H1 (cell line): ENCODE results near the gene EME2. TPM values are rescaled to one million over a fixed set of nuclear protein-coding genes. Genes with fewer than 3 reads are reported as not detected.

Experiments
- CTBP2 ChIP-seq: IDR thresholded peaks from 2 replicates; pipeline ENCODE4 v1.7.0; 2011; ENCODE audit warnings: borderline replicate concordance, mild to moderate bottlenecking, moderate library complexity, mixed read lengths, low read length; ENCODE audit not compliant: insufficient read depth, insufficient read length
- CTCF ChIP-seq, 3 experiments: IDR thresholded peaks; 1 replicate in 2 of 3; 2 replicates in 1 of 3; pipeline versions ENCODE4 v1.5.1 to v1.6.1; 2011; ENCODE audit warnings: low read length in 3 of 3, mild to moderate bottlenecking in 3 of 3, inconsistent platforms in 2 of 3, low read depth in 1 of 3, moderate library complexity in 1 of 3; ENCODE audit not compliant: insufficient read depth in 1 of 3; ENCODE audit errors: control extremely low read depth in 1 of 3
- E2F6 ChIP-seq: IDR thresholded peaks from 2 replicates; pipeline ENCODE4 v1.6.1; 2012; ENCODE audit warnings: inconsistent platforms
- JUN ChIP-seq: IDR thresholded peaks from 2 replicates; pipeline ENCODE4 v1.6.1; 2011; ENCODE audit warnings: low read depth, mild to moderate bottlenecking, improper control_type of control experiment, low read length
- JUND ChIP-seq: IDR thresholded peaks from 2 replicates; pipeline ENCODE4 v1.6.1; 2011; ENCODE audit warnings: mild to moderate bottlenecking, improper control_type of control experiment, low read length
- KDM1A ChIP-seq: fragments of 200-600, 300-600 bp; sonication (generic); IDR thresholded peaks from 2 replicates; pipeline ENCODE4 v1.7.1; 2016; ENCODE audit warnings: mild to moderate bottlenecking, low read length, borderline replicate concordance
- KDM4A ChIP-seq: IDR thresholded peaks from one replicate; pipeline ENCODE4 v1.7.1; 2012; ENCODE audit warnings: low read depth, mild to moderate bottlenecking, moderate library complexity, low read length, inconsistent platforms; ENCODE audit not compliant: severe bottlenecking
- PHF8 ChIP-seq: fragments of 200-600 bp; sonication (generic); conservative IDR thresholded peaks from 2 replicates; pipeline ENCODE4 v1.7.1; 2012; ENCODE audit warnings: low read depth, mild to moderate bottlenecking, inconsistent platforms, low read length, moderate library complexity
- POU5F1 ChIP-seq: IDR thresholded peaks from 2 replicates; pipeline ENCODE4 v1.6.1; 2011; ENCODE audit warnings: low read depth, mild to moderate bottlenecking, low read length, moderate library complexity
- RAD21 ChIP-seq, 2 experiments: IDR thresholded peaks in 1 of 2; conservative IDR thresholded peaks in 1 of 2; 2 replicates each; pipeline ENCODE4 v1.6.1; 2011; ENCODE audit warnings: low read depth in 2 of 2, low read length in 2 of 2, improper control_type of control experiment in 1 of 2, inconsistent platforms in 1 of 2, mild to moderate bottlenecking in 1 of 2, moderate library complexity in 1 of 2
- RBBP5 ChIP-seq: IDR thresholded peaks from 2 replicates; pipeline ENCODE4 v1.7.1; 2012; ENCODE audit warnings: low read depth, mild to moderate bottlenecking, inconsistent platforms, low read length, moderate library complexity, borderline replicate concordance
- SAP30 ChIP-seq: fragments of 300-600 bp; sonication (generic); IDR thresholded peaks from 2 replicates; pipeline ENCODE4 v1.7.1; 2012; ENCODE audit warnings: low read length, moderate library complexity, mild to moderate bottlenecking, inconsistent platforms; ENCODE audit not compliant: insufficient read depth, insufficient replicate concordance
- SIN3A ChIP-seq, 2 experiments: IDR thresholded peaks in 1 of 2; conservative IDR thresholded peaks in 1 of 2; 2 replicates each; pipeline ENCODE4 v1.6.1; 2011 to 2012; ENCODE audit warnings: low read length in 2 of 2, improper control_type of control experiment in 1 of 2, low read depth in 1 of 2, mild to moderate bottlenecking in 1 of 2
- SIRT6 ChIP-seq: IDR thresholded peaks from one replicate; pipeline ENCODE4 v1.7.1; 2012; ENCODE audit warnings: low read length, inconsistent platforms
- SIX5 ChIP-seq: IDR thresholded peaks from 2 replicates; pipeline ENCODE4 v1.6.1; 2011; ENCODE audit warnings: mild to moderate bottlenecking, low read depth, low read length
- SRF ChIP-seq: IDR thresholded peaks from 2 replicates; pipeline ENCODE4 v1.6.1; 2011; ENCODE audit warnings: mild to moderate bottlenecking, low read depth, low read length, moderate library complexity
- TCF12 ChIP-seq: IDR thresholded peaks from 2 replicates; pipeline ENCODE4 v1.6.1; 2011; ENCODE audit warnings: low read depth, mild to moderate bottlenecking, low read length
- TEAD4 ChIP-seq: IDR thresholded peaks from 2 replicates; pipeline ENCODE4 v1.6.1; 2012; ENCODE audit warnings: low read depth, low read length, inconsistent platforms, mixed read lengths
- polyA plus RNA-seq, 7 experiments: library from polyadenylated mRNA; depleted of rRNA in 3 of 7; stranded (reverse) in 5 of 7; unstranded in 2 of 7; fragments of >200 nt in 5 of 7; fragments of 200-250 nt in 2 of 7; gene quantifications; 1 replicate in 5 of 7; 2 replicates in 1 of 7; 4 replicates in 1 of 7; pipeline versions ENCODE4 v1.2.1 to v1.2.3, GENCODE V29; 2011 to 2013; ENCODE audit warnings: missing spikeins in 2 of 7, mixed read lengths in 2 of 7
- total RNA-seq: library from RNA; stranded (reverse); fragmentation: NEBNext Ultra II Directional; extraction: Animal tissue kit (Norgen Biotek cat#: 25700); gene quantifications from 2 replicates; pipeline ENCODE4 v1.2.1, GENCODE V29; 2021

Gene EME2
- total and polyA plus RNA-seq, 2 of the 8 experiments (the other 6 are each of a cell fraction or from before 2014, with no cell fraction given) = 13.1 to 19.7 TPM

GRCh38 chr16:1772908-1773702, 495 bp downstream of the EME2 start, which contains the start of gene MRPS34 (continued):
- TF ChIP-seq SAP30 (no peak), E2F6 (peak; percentile 75), RBBP5 (0 out of 2 replicates have a peak, but pooled peaks have one; percentile 16), SIN3A (conservative IDR thresholded peaks at IDR 0.05 in 1 of 2, IDR thresholded peaks at IDR 0.05 in 1 of 2; ENCODE audit: low read depth in 1 of 2, low read length in 2 of 2) (peak; percentile 86 to 88; a peak in 2 of 4 replicates), JUN (no peak), CTCF (IDR thresholded peaks at IDR 0.05; ENCODE audit: control extremely low read depth in 1 of 3, insufficient read depth in 1 of 3, low read depth in 1 of 3, low read length in 3 of 3) (peak in 2 of 3 experiments; percentile 70 to 80; a peak in 3 of 4 replicates), TCF12 (0 out of 2 replicates have a peak, but pooled peaks have one; percentile 48), KDM1A (no peak), CTBP2 (no peak), PHF8 (peak; percentile 92), RAD21 (IDR thresholded peaks at IDR 0.05 in 1 of 2, conservative IDR thresholded peaks at IDR 0.05 in 1 of 2; ENCODE audit: low read depth in 2 of 2, low read length in 2 of 2) (peak; percentile 27 to 50; a peak in 3 of 4 replicates), SRF (peak; percentile 45; the same call in 1 of the 2 replicates), KDM4A (peak; percentile 47), TEAD4 (no peak), JUND (peak; percentile 35; the same call in 1 of the 2 replicates), SIRT6 (no peak), SIX5 (no peak), POU5F1 (no peak)
